ENCODE measurements around the gene IDH1.
"Not testable (repeated sequence)": the region's sequence is repeated elsewhere in the genome, so short reads cannot be mapped to it uniquely, and the experiment has no call there.

- not testable (repeated sequence) for TF ChIP-seq POLR2A, CTCF (IDR thresholded peaks at IDR 0.05)
Measured at GRCh38 chr2:208221873-208222272, 33.0 kb downstream of the IDH1 start.

Data from tibial nerve (tissue), 3 donors.